ENCODE data around the gene ZNF557.

The ZNF557 gene

GRCh38 chr19:7083076-7083956 lies 13.8 kb downstream of the ZNF557 start:
- Histone ChIP-seq H4K20me1 (ENCODE audit: low read depth, low read length) (no peaks in the 10 kb centered on the region), H3K27ac (ENCODE audit: low read depth, low read length) (no peak overlapping the region), H3K79me2 (ENCODE audit: insufficient read depth, low read length) (no peaks in the 10 kb centered on the region), H3K9me3 (ENCODE audit: insufficient read depth, low read length) (peaks cover 63% of the 10 kb centered on the region), H3K4me3 (ENCODE audit: insufficient read depth, low read length, poor library complexity, severe bottlenecking) (no peak overlapping the region), H3K9ac (ENCODE audit: low read length) (no peak overlapping the region), H3F3A (ENCODE audit: insufficient read depth) (peaks cover 13% of the 10 kb centered on the region), H3K4me2 (ENCODE audit: low read depth, low read length, poor library complexity, severe bottlenecking) (no peak overlapping the region), H3K27me3 (ENCODE audit: low read length) (no peaks in the 10 kb centered on the region), H3K36me3 (ENCODE audit: low read length) (peaks cover 67% of the 10 kb centered on the region), H3K9me2 (replicated peaks; ENCODE audit: insufficient read depth, low read length) (no peaks in the 10 kb centered on the region), H2AFZ (ENCODE audit: low read depth, low read length, severe bottlenecking) (no peak overlapping the region)
- TF ChIP-seq CTCF (IDR thresholded peaks at IDR 0.05; ENCODE audit: insufficient read depth, low read length, poor library complexity, severe bottlenecking) (no peak), EZH2phosphoT487 (conservative IDR thresholded peaks at IDR 0.05; ENCODE audit: low read length) (no peak)

GRCh38 chr19:7088999-7089398 lies 19.5 kb downstream of the ZNF557 start:
- Histone ChIP-seq H3K9me3 (ENCODE audit: insufficient read depth, low read length) (peaks cover 18% of the 10 kb centered on the region), H3K9ac (ENCODE audit: low read length) (no peak overlapping the region)
- TF ChIP-seq EZH2phosphoT487 (conservative IDR thresholded peaks at IDR 0.05; ENCODE audit: low read length) (no peak), CTCF (IDR thresholded peaks at IDR 0.05; ENCODE audit: insufficient read depth, low read length, poor library complexity, severe bottlenecking) (no peak)

GRCh38 chr19:7098096-7098495 lies 28.6 kb downstream of the ZNF557 start:
- no peak overlapping the region for H2AFZ ChIP-seq (ENCODE audit: low read depth, low read length, severe bottlenecking)
- H3K27me3 ChIP-seq (ENCODE audit: low read length): no peaks in the 10 kb centered on the region
- no peaks in the 10 kb centered on the region for H3K79me2 ChIP-seq (ENCODE audit: insufficient read depth, low read length)
- H3K9me2 ChIP-seq (replicated peaks; ENCODE audit: insufficient read depth, low read length): no peaks in the 10 kb centered on the region
- no peak overlapping the region for H3K4me3 ChIP-seq (ENCODE audit: insufficient read depth, low read length, poor library complexity, severe bottlenecking)
- H3K4me2 ChIP-seq (ENCODE audit: low read depth, low read length, poor library complexity, severe bottlenecking): peak overlapping the region; percentile 55
- TF ChIP-seq CTCF (IDR thresholded peaks at IDR 0.05; ENCODE audit: insufficient read depth, low read length, poor library complexity, severe bottlenecking) (no peak), EZH2phosphoT487 (conservative IDR thresholded peaks at IDR 0.05; ENCODE audit: low read length) (no peak)
- H3K36me3 ChIP-seq (ENCODE audit: low read length): no peaks in the 10 kb centered on the region
- no peaks in the 10 kb centered on the region for H4K20me1 ChIP-seq (ENCODE audit: low read depth, low read length)
- peaks cover 8% of the 10 kb centered on the region; the same call in 1 of the 2 replicates for H3F3A ChIP-seq (ENCODE audit: insufficient read depth)
- 0 out of 2 replicates have a peak, but pooled peaks cover 5% of the 10 kb centered on the region for H3K9me3 ChIP-seq (ENCODE audit: insufficient read depth, low read length)
- H3K27ac ChIP-seq (ENCODE audit: low read depth, low read length): no peak overlapping the region
- no peak overlapping the region for H3K9ac ChIP-seq (ENCODE audit: low read length)

More at GRCh38 chr19:7088999-7089398, 19.5 kb downstream of the ZNF557 start:
- no peaks in the 10 kb centered on the region for H4K20me1 ChIP-seq (ENCODE audit: low read depth, low read length)
- H3K9me2 ChIP-seq (replicated peaks; ENCODE audit: insufficient read depth, low read length): no peaks in the 10 kb centered on the region
- H2AFZ ChIP-seq (ENCODE audit: low read depth, low read length, severe bottlenecking): no peak overlapping the region
- H3K4me2 ChIP-seq (ENCODE audit: low read depth, low read length, poor library complexity, severe bottlenecking): no peak overlapping the region
- H3K36me3 ChIP-seq (ENCODE audit: low read length): peaks cover 13% of the 10 kb centered on the region
- H3K27ac ChIP-seq (ENCODE audit: low read depth, low read length): no peak overlapping the region
- peaks cover 4% of the 10 kb centered on the region; the same call in 1 of the 2 replicates for H3F3A ChIP-seq (ENCODE audit: insufficient read depth)
- no peaks in the 10 kb centered on the region for H3K27me3 ChIP-seq (ENCODE audit: low read length)
- H3K4me3 ChIP-seq (ENCODE audit: insufficient read depth, low read length, poor library complexity, severe bottlenecking): no peak overlapping the region
- no peaks in the 10 kb centered on the region for H3K79me2 ChIP-seq (ENCODE audit: insufficient read depth, low read length)
